Epithelial cell of prostate (primary cell): ENCODE results near the gene CEBPG.
A peak's percentile ranks its signal among the peaks of the same experiment; 100 is the strongest.

Experiments used
- DNase-seq: peaks from one replicate; pipeline ENCODE4 v3.0.0-alpha.2; 2011; ENCODE audit warnings: low read depth, low spot score
- H3K27ac ChIP-seq: fragments of 450-650 bp; 2 replicates; pipeline ENCODE4 v1.5.1; 2017; ENCODE audit warnings: mild to moderate bottlenecking

Gene CEBPG

GRCh38 chr19:33349319-33350289 lies 23.9 kb upstream of the CEBPG start:
- peak overlapping the region; percentile 74 for H3K27ac ChIP-seq
- no peak for DNase-seq

- H3K27ac ChIP-seq, result peak overlapping the region; percentile 74
- peak; percentile 98 for DNase-seq
These were observed 22.8 kb upstream of the CEBPG start for GRCh38 chr19:33350538-33351309.

GRCh38 chr19:33355535-33355934 lies 18.0 kb upstream of the CEBPG start:
- no peak overlapping the region for H3K27ac ChIP-seq
- no peak for DNase-seq

- peak overlapping the region; percentile 48 for H3K27ac ChIP-seq
- no peak for DNase-seq
These were observed 16.0 kb upstream of the CEBPG start for GRCh38 chr19:33357556-33357955.

GRCh38 chr19:33358408-33358807 lies 15.1 kb upstream of the CEBPG start:
- no peak for DNase-seq
- H3K27ac ChIP-seq, result peak overlapping the region; percentile 48

- H3K27ac ChIP-seq, result no peak overlapping the region
- no peak for DNase-seq
These were observed 13.9 kb upstream of the CEBPG start for GRCh38 chr19:33359581-33359980.

- H3K27ac ChIP-seq, result no peak overlapping the region
- DNase-seq, result no peak
These were observed 10.8 kb upstream of the CEBPG start for GRCh38 chr19:33362508-33363228.

GRCh38 chr19:33363476-33363875 lies 10.0 kb upstream of the CEBPG start:
- no peak for DNase-seq

GRCh38 chr19:33365691-33366090 lies 7.8 kb upstream of the CEBPG start:
- no peak for DNase-seq
- H3K27ac ChIP-seq, result no peak overlapping the region

More at GRCh38 chr19:33363476-33363875, 10.0 kb upstream of the CEBPG start:
- no peak overlapping the region for H3K27ac ChIP-seq

- no peak overlapping the region for H3K27ac ChIP-seq
- DNase-seq, result no peak
These were observed 7.4 kb upstream of the CEBPG start for GRCh38 chr19:33366127-33366526.

GRCh38 chr19:33366897-33367296 lies 6.6 kb upstream of the CEBPG start:
- no peak for DNase-seq
- H3K27ac ChIP-seq, result no peak overlapping the region

GRCh38 chr19:33368074-33368864 lies 5.2 kb upstream of the CEBPG start:
- H3K27ac ChIP-seq, result peak overlapping the region; percentile 75
- no peak for DNase-seq

- peak overlapping the region; percentile 98 for H3K27ac ChIP-seq
- DNase-seq, result peak; percentile 96
These were observed 2.7 kb upstream of the CEBPG start for GRCh38 chr19:33370783-33371182.

- no peak for DNase-seq
- H3K27ac ChIP-seq, result peak overlapping the region; percentile 98
These were observed 766 bp downstream of the CEBPG start for GRCh38 chr19:33374236-33374714.

- no peak for DNase-seq
- peak overlapping the region; percentile 98 for H3K27ac ChIP-seq
These were observed 1.8 kb downstream of the CEBPG start for GRCh38 chr19:33375156-33375836.

GRCh38 chr19:33375837-33376159 lies 2.3 kb downstream of the CEBPG start:
- H3K27ac ChIP-seq, result peak overlapping the region; percentile 98
- no peak for DNase-seq

- H3K27ac ChIP-seq, result peak overlapping the region; percentile 98
- no peak for DNase-seq
These were observed 2.9 kb downstream of the CEBPG start for GRCh38 chr19:33376423-33376822.

GRCh38 chr19:33376941-33377557 lies 3.5 kb downstream of the CEBPG start:
- peak; percentile 61 for DNase-seq
- H3K27ac ChIP-seq, result peak overlapping the region; percentile 98
